HEK293 (cell line): ENCODE measurements around the gene WNT2.

Experiments used
- CTCF ChIA-PET: fragments of 350-600 bp; formaldehyde crosslinking; extraction: SDS; loops from one replicate; lab custom pipeline; 2021; ENCODE audit warnings: antibody characterized with exemption; lab: Yijun Ruan, JAX
- POLR2A ChIA-PET: fragments of 300-600 bp; formaldehyde crosslinking; extraction: SDS; loops from one replicate; lab custom pipeline; 2020; ENCODE audit warnings: antibody characterized with exemption, inconsistent platforms; lab: Yijun Ruan, JAX
- H3K27ac ChIP-seq: fragments of 200-500 bp; sonication (Bioruptor generic); 2 replicates; pipeline ENCODE4 v1.5.1; 2014; ENCODE audit warnings: low read depth, low read length, control low read depth, inconsistent platforms; ENCODE audit errors: extremely low read depth
- H3K36me3 ChIP-seq, 2 experiments: fragments of 200-500 bp in 1 of 2; sonication (Bioruptor generic) in 1 of 2; 1 replicate in 1 of 2; 2 replicates in 1 of 2; pipeline ENCODE4 v1.5.1; 2014 to 2017; ENCODE audit warnings: inconsistent platforms in 2 of 2, low read length in 2 of 2; ENCODE audit not compliant: control insufficient read depth in 2 of 2, insufficient read depth in 1 of 2
- H3K4me1 ChIP-seq: fragments of 200-500 bp; sonication (Bioruptor generic); 2 replicates; pipeline ENCODE4 v1.5.1; 2014; ENCODE audit warnings: mild to moderate bottlenecking, low read length, inconsistent platforms; ENCODE audit not compliant: control insufficient read depth, insufficient read depth
- H3K4me3 ChIP-seq: 2 replicates; pipeline ENCODE4 v1.5.1; 2011; ENCODE audit warnings: low read depth, mild to moderate bottlenecking, control low read depth, low read length, moderate library complexity
- H3K9me3 ChIP-seq: fragments of 200-500 bp; sonication (Bioruptor generic); 2 replicates; pipeline ENCODE4 v1.5.1; 2014; ENCODE audit warnings: low read depth, low read length, inconsistent platforms; ENCODE audit not compliant: control insufficient read depth, insufficient read depth
- GLI4 ChIP-seq: fragments of 450-650 bp; formaldehyde crosslinking; IDR thresholded peaks from 2 replicates; pipeline ENCODE4 v1.5.1; 2016; ENCODE audit warnings: missing biosample characterization, missing genetic modification characterization
- HOXD13 ChIP-seq: sonication (generic); formaldehyde crosslinking; IDR thresholded peaks from 2 replicates; pipeline ENCODE4 v1.8.0; 2022; ENCODE audit warnings: missing genetic modification reagents, borderline replicate concordance
- KLF16 ChIP-seq: fragments of 450-650 bp; formaldehyde crosslinking; IDR thresholded peaks from 2 replicates; pipeline ENCODE4 v1.5.1; 2017; ENCODE audit warnings: missing biosample characterization, missing genetic modification characterization
- SALL2 ChIP-seq: fragments of 450-650 bp; formaldehyde crosslinking; IDR thresholded peaks from 2 replicates; pipeline ENCODE4 v1.5.0; 2017; ENCODE audit warnings: missing biosample characterization, mild to moderate bottlenecking, missing genetic modification characterization, borderline replicate concordance
- SCRT2 ChIP-seq: fragments of 450-650 bp; formaldehyde crosslinking; IDR thresholded peaks from 2 replicates; pipeline ENCODE4 v1.5.1; 2016; ENCODE audit warnings: missing biosample characterization, missing genetic modification characterization
- SP2 ChIP-seq: fragments of 450-650 bp; formaldehyde crosslinking; IDR thresholded peaks from 2 replicates; pipeline ENCODE4 v1.5.1; 2016; ENCODE audit warnings: missing biosample characterization, missing genetic modification characterization
- WT1 ChIP-seq: fragments of 450-650 bp; formaldehyde crosslinking; IDR thresholded peaks from 2 replicates; pipeline ENCODE4 v1.5.1; 2016; ENCODE audit warnings: missing biosample characterization, missing genetic modification characterization
- ZNF132 ChIP-seq: fragments of 450-650 bp; formaldehyde crosslinking; IDR thresholded peaks from 2 replicates; pipeline ENCODE4 v1.5.1; 2017; ENCODE audit warnings: missing biosample characterization, missing genetic modification characterization, borderline replicate concordance
- ZNF202 ChIP-seq: fragments of 450-650 bp; formaldehyde crosslinking; IDR thresholded peaks from 2 replicates; pipeline ENCODE4 v1.5.1; 2016; ENCODE audit warnings: missing biosample characterization, missing genetic modification characterization, borderline replicate concordance
- ZNF211 ChIP-seq: fragments of 450-650 bp; formaldehyde crosslinking; IDR thresholded peaks from 2 replicates; pipeline ENCODE4 v1.5.1; 2016; ENCODE audit warnings: low read depth, missing biosample characterization, missing genetic modification characterization
- ZNF248 ChIP-seq: fragments of 450-650 bp; formaldehyde crosslinking; IDR thresholded peaks from 2 replicates; pipeline ENCODE4 v1.5.1; 2017; ENCODE audit warnings: missing biosample characterization, missing genetic modification characterization
- ZNF280C ChIP-seq: fragments of 450-650 bp; formaldehyde crosslinking; IDR thresholded peaks from 2 replicates; pipeline ENCODE4 v1.5.1; 2016; ENCODE audit warnings: missing biosample characterization, missing genetic modification characterization
- ZNF433 ChIP-seq: fragments of 450-650 bp; formaldehyde crosslinking; IDR thresholded peaks from 2 replicates; pipeline ENCODE4 v1.5.1; 2016; ENCODE audit warnings: missing biosample characterization, missing genetic modification characterization, low read depth
- ZNF488 ChIP-seq: fragments of 450-650 bp; formaldehyde crosslinking; IDR thresholded peaks from 2 replicates; pipeline ENCODE4 v1.5.1; 2016; ENCODE audit warnings: missing biosample characterization, missing genetic modification characterization
- ZNF548 ChIP-seq: fragments of 450-650 bp; formaldehyde crosslinking; IDR thresholded peaks from 2 replicates; pipeline ENCODE4 v1.5.1; 2016; ENCODE audit warnings: missing biosample characterization, missing genetic modification characterization
- ZNF571 ChIP-seq: fragments of 450-650 bp; formaldehyde crosslinking; IDR thresholded peaks from 2 replicates; pipeline ENCODE4 v1.5.0; 2017; ENCODE audit warnings: missing biosample characterization, missing genetic modification characterization
- ZNF580 ChIP-seq: fragments of 450-650 bp; formaldehyde crosslinking; IDR thresholded peaks from 2 replicates; pipeline ENCODE4 v1.5.1; 2016; ENCODE audit warnings: missing biosample characterization, missing genetic modification characterization
- ZNF596 ChIP-seq: fragments of 450-650 bp; IDR thresholded peaks from 2 replicates; pipeline ENCODE4 v1.5.0; 2018; ENCODE audit warnings: missing biosample characterization, mild to moderate bottlenecking, missing genetic modification characterization, moderate library complexity
- ZNF610 ChIP-seq: fragments of 450-650 bp; formaldehyde crosslinking; IDR thresholded peaks from 2 replicates; pipeline ENCODE4 v1.5.1; 2016; ENCODE audit warnings: missing biosample characterization, missing genetic modification characterization, borderline replicate concordance
- ZNF621 ChIP-seq: fragments of 450-650 bp; formaldehyde crosslinking; IDR thresholded peaks from 2 replicates; pipeline ENCODE4 v1.5.1; 2017; ENCODE audit warnings: missing biosample characterization, missing genetic modification characterization
- ZNF626 ChIP-seq: fragments of 450-650 bp; sonication (Bioruptor Pico); formaldehyde crosslinking; IDR thresholded peaks from 2 replicates; pipeline ENCODE4 v1.5.1; 2018; ENCODE audit warnings: missing biosample characterization, missing genetic modification characterization, inconsistent platforms
- ZNF704 ChIP-seq: fragments of 450-650 bp; formaldehyde crosslinking; IDR thresholded peaks from 2 replicates; pipeline ENCODE4 v1.5.1; 2016; ENCODE audit warnings: missing biosample characterization, missing genetic modification characterization
- ZNF76 ChIP-seq: fragments of 450-650 bp; formaldehyde crosslinking; IDR thresholded peaks from 2 replicates; pipeline ENCODE4; 2016; ENCODE audit warnings: low read depth, missing biosample characterization, missing genetic modification characterization, borderline replicate concordance
- ZNF768 ChIP-seq: fragments of 450-650 bp; formaldehyde crosslinking; IDR thresholded peaks from 2 replicates; pipeline ENCODE4 v1.5.1; 2018; ENCODE audit warnings: missing biosample characterization, mild to moderate bottlenecking, missing genetic modification characterization
- ZNF791 ChIP-seq: fragments of 450-650 bp; formaldehyde crosslinking; IDR thresholded peaks from 2 replicates; pipeline ENCODE4 v1.5.1; 2016; ENCODE audit warnings: missing biosample characterization, missing genetic modification characterization
- ZNF830 ChIP-seq: fragments of 450-650 bp; IDR thresholded peaks from 2 replicates; pipeline ENCODE4 v1.5.0; 2018; ENCODE audit warnings: missing biosample characterization, missing genetic modification characterization, low read depth, mild to moderate bottlenecking, moderate library complexity
- ZNF843 ChIP-seq: fragments of 450-650 bp; formaldehyde crosslinking; IDR thresholded peaks from 2 replicates; pipeline ENCODE4 v1.5.1; 2016; ENCODE audit warnings: missing biosample characterization, missing genetic modification characterization

WNT2 gene

GRCh38 chr7:117238472-117238871, 84.4 kb downstream of the WNT2 start:
- Histone ChIP-seq H3K36me3 (no peaks in the 10 kb centered on the region), H3K4me3 (no peak overlapping the region), H3K4me1 (no peaks in the 10 kb centered on the region), H3K27ac (no peak overlapping the region), H3K9me3 (no peaks in the 10 kb centered on the region)
- POLR2A ChIA-PET: no interaction called here
- CTCF ChIA-PET: interaction anchor here (1.1 kb wide), 1 partner anchor 26 kb away, joined by 4 read pairs; no protein-coding TSS in a partner anchor
- no peak for TF ChIP-seq SALL2 (tag by site-specific recombination)
- no peak for TF ChIP-seq ZNF626 (tag by site-specific recombination)
- no peak for TF ChIP-seq ZNF621 (tag by site-specific recombination)
- TF ChIP-seq SP2: no peak
- no peak for TF ChIP-seq ZNF433 (tag by site-specific recombination)
- no peak for TF ChIP-seq ZNF211 (tag by site-specific recombination)
- no peak for TF ChIP-seq ZNF488
- no peak for TF ChIP-seq ZNF132 (tag by site-specific recombination)
- no peak for TF ChIP-seq ZNF610
- no peak for TF ChIP-seq HOXD13 (CRISPR knock-in tag)

GRCh38 chr7:117237646-117238045, 85.2 kb downstream of the WNT2 start:
- H3K36me3 ChIP-seq: no peaks in the 10 kb centered on the region
- H3K4me1 ChIP-seq: no peaks in the 10 kb centered on the region
- H3K9me3 ChIP-seq: no peaks in the 10 kb centered on the region
- no peak overlapping the region for H3K27ac ChIP-seq
- POLR2A ChIA-PET: no interaction called here
- no peak overlapping the region for H3K4me3 ChIP-seq
- CTCF ChIA-PET: interaction anchor here (0.6 kb wide), 1 partner anchor 1972 kb away, joined by 3 read pairs; no protein-coding TSS in a partner anchor
- no peak for TF ChIP-seq ZNF548 (tag by site-specific recombination)
- TF ChIP-seq ZNF76 (tag by site-specific recombination): no peak
- TF ChIP-seq ZNF248: no peak
- TF ChIP-seq ZNF280C (tag by site-specific recombination): no peak
- no peak for TF ChIP-seq ZNF768 (tag by site-specific recombination)
- TF ChIP-seq GLI4 (tag by site-specific recombination): no peak
- TF ChIP-seq KLF16 (tag by site-specific recombination): no peak
- no peak for TF ChIP-seq ZNF791 (tag by site-specific recombination)
- no peak for TF ChIP-seq SCRT2 (tag by site-specific recombination)
- TF ChIP-seq ZNF830 (tag by site-specific recombination): no peak
- no peak for TF ChIP-seq ZNF843

- ChIA-PET POLR2A (no interaction called here), CTCF (interaction anchor here (0.6 kb wide), 1 partner anchor 207 kb away, joined by 3 read pairs; no protein-coding TSS in a partner anchor)
- H3K27ac ChIP-seq: no peak overlapping the region
- TF ChIP-seq ZNF596 (tag by site-specific recombination) (no peak), ZNF580 (no peak), ZNF704 (tag by site-specific recombination) (no peak), ZNF571 (tag by site-specific recombination) (no peak), WT1 (tag by site-specific recombination) (no peak), ZNF202 (tag by site-specific recombination) (no peak)
- no peak overlapping the region for H3K4me3 ChIP-seq
- no peaks in the 10 kb centered on the region for H3K9me3 ChIP-seq
- no peaks in the 10 kb centered on the region; a peak in 1 of 3 replicates for H3K36me3 ChIP-seq
- no peaks in the 10 kb centered on the region for H3K4me1 ChIP-seq
Observed at GRCh38 chr7:117231047-117231359, 91.9 kb downstream of the WNT2 start.
